Measurements from ENCODE around the gene ZNF491. TPM values are rescaled to one million over a fixed set of nuclear protein-coding genes. Genes with fewer than 3 reads are reported as not detected.
A peak's percentile ranks its signal among the peaks of the same experiment; 100 is the strongest.

The ZNF491 gene
- total and polyA plus RNA-seq, 2 donors (not counting 1 experiment from before 2014, with no cell fraction given): 1.7 to 5.8 TPM

DNA sequence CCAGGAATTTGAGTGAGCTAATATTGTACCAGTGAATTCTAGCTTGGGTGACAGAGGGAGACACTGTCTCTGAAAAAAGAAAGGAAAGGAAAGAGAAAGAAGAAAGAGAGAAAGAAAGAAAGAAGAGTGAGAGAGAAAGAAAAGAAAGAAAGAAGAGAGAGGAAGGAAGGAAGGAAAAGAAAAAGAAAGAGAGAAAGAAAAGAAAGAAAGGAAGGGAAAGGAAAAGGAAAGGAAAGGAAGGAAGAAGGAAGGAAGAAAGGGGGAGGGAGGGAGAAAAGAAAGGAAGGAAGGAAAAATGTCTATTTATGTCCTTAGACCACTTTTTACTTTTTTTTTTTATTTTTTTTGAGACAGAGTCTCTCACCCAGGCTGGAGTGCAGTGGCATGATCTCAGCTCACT is 5.4 kb upstream of the ZNF491 start:
- TF ChIP-seq, protein P1, sequence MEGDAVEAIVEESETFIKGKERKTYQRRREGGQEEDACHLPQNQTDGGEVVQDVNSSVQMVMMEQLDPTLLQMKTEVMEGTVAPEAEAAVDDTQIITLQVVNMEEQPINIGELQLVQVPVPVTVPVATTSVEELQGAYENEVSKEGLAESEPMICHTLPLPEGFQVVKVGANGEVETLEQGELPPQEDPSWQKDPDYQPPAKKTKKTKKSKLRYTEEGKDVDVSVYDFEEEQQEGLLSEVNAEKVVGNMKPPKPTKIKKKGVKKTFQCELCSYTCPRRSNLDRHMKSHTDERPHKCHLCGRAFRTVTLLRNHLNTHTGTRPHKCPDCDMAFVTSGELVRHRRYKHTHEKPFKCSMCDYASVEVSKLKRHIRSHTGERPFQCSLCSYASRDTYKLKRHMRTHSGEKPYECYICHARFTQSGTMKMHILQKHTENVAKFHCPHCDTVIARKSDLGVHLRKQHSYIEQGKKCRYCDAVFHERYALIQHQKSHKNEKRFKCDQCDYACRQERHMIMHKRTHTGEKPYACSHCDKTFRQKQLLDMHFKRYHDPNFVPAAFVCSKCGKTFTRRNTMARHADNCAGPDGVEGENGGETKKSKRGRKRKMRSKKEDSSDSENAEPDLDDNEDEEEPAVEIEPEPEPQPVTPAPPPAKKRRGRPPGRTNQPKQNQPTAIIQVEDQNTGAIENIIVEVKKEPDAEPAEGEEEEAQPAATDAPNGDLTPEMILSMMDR (conservative IDR thresholded peaks at IDR 0.05 in 1 of 2, IDR thresholded peaks at IDR 0.05 in 1 of 2; ENCODE audit: low read depth in 1 of 2, low read length in 2 of 2): no peak
- TF ChIP-seq EZH2 (IDR thresholded peaks at IDR 0.05; ENCODE audit: low read length, missing control alignments): no peak
- no peak overlapping the region for H3K27ac ChIP-seq (ENCODE audit: insufficient read depth, low read length)

DNA sequence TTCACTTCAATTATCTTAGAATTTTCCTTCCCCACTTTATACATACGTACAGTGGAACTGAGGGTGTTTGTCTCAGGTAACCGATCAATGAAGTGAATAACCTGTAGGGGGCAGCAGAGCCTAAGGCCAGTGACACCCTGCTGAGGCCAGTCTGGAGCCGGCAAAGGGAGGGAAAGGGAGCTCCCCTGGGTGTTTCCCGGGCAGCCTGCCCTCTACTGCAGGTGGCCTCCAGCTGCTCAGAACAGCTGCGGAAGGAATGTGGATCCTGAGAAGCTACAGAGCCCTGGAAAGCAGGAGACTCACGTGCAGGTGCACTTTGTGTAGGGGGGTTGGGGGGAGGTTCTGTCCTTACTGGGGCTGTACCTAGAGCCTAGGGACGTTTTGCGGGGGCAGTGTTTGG is 832 bp upstream of the ZNF491 start:
- Histone ChIP-seq H3K9me3 (ENCODE audit: control insufficient read depth, insufficient read depth, low read depth, low read length) (no peaks in the 10 kb centered on the region), H3K27me3 (ENCODE audit: control insufficient read depth, insufficient read depth, low read length) (no peaks in the 10 kb centered on the region), H3K9ac (ENCODE audit: insufficient read depth, low read length) (no peak overlapping the region), H3K4me2 (ENCODE audit: extremely low read depth, insufficient read depth, low read length) (peak overlapping the region; percentile 70), H3K4me3 (replicated peaks in 1 of 4; ENCODE audit: control extremely low read depth in 1 of 4, insufficient read depth in 1 of 4, low read depth in 3 of 4, low read length in 4 of 4) (peak overlapping the region in 1 of 4 experiments; percentile 83), H3K79me2 (ENCODE audit: control insufficient read depth, insufficient read depth, low read length) (no peaks in the 10 kb centered on the region), H2AFZ (ENCODE audit: low read length) (no peak overlapping the region), H4K20me1 (ENCODE audit: control insufficient read depth, extremely low read depth, insufficient read depth, low read length) (no peaks in the 10 kb centered on the region), H3K27ac (ENCODE audit: insufficient read depth, low read length) (no peak overlapping the region), H3K36me3 (ENCODE audit: control insufficient read depth, insufficient read depth, low read length) (no peaks in the 10 kb centered on the region), H3K4me1 (ENCODE audit: control insufficient read depth, extremely low read depth, insufficient read depth, low read length) (peaks cover 4% of the 10 kb centered on the region)
- no peak for TF ChIP-seq EZH2 (IDR thresholded peaks at IDR 0.05; ENCODE audit: low read length, missing control alignments)
- TF ChIP-seq, protein P1 (conservative IDR thresholded peaks at IDR 0.05 in 1 of 2, IDR thresholded peaks at IDR 0.05 in 1 of 2; ENCODE audit: low read depth in 1 of 2, low read length in 2 of 2): peak; percentile 83 to 85
- peak; percentile 69 to 90 for DNase-seq (ENCODE audit: low read depth in 2 of 2)

More for the DNA sequence above, 5.4 kb upstream of the ZNF491 start:
- no peak overlapping the region for H3K4me3 ChIP-seq (replicated peaks in 1 of 4; ENCODE audit: control extremely low read depth in 1 of 4, insufficient read depth in 1 of 4, low read depth in 3 of 4, low read length in 4 of 4)
- H3K9ac ChIP-seq (ENCODE audit: insufficient read depth, low read length): no peak overlapping the region
- no peak overlapping the region for H2AFZ ChIP-seq (ENCODE audit: low read length)
- H4K20me1 ChIP-seq (ENCODE audit: control insufficient read depth, extremely low read depth, insufficient read depth, low read length): no peaks in the 10 kb centered on the region
- H3K9me3 ChIP-seq (ENCODE audit: control insufficient read depth, insufficient read depth, low read depth, low read length): no peaks in the 10 kb centered on the region
- H3K4me1 ChIP-seq (ENCODE audit: control insufficient read depth, extremely low read depth, insufficient read depth, low read length): peaks cover 4% of the 10 kb centered on the region
- no peak for DNase-seq (ENCODE audit: low read depth in 2 of 2)
- no peak overlapping the region for H3K4me2 ChIP-seq (ENCODE audit: extremely low read depth, insufficient read depth, low read length)
- H3K79me2 ChIP-seq (ENCODE audit: control insufficient read depth, insufficient read depth, low read length): no peaks in the 10 kb centered on the region
- no peaks in the 10 kb centered on the region for H3K27me3 ChIP-seq (ENCODE audit: control insufficient read depth, insufficient read depth, low read length)
- no peaks in the 10 kb centered on the region for H3K36me3 ChIP-seq (ENCODE audit: control insufficient read depth, insufficient read depth, low read length)

DNA sequence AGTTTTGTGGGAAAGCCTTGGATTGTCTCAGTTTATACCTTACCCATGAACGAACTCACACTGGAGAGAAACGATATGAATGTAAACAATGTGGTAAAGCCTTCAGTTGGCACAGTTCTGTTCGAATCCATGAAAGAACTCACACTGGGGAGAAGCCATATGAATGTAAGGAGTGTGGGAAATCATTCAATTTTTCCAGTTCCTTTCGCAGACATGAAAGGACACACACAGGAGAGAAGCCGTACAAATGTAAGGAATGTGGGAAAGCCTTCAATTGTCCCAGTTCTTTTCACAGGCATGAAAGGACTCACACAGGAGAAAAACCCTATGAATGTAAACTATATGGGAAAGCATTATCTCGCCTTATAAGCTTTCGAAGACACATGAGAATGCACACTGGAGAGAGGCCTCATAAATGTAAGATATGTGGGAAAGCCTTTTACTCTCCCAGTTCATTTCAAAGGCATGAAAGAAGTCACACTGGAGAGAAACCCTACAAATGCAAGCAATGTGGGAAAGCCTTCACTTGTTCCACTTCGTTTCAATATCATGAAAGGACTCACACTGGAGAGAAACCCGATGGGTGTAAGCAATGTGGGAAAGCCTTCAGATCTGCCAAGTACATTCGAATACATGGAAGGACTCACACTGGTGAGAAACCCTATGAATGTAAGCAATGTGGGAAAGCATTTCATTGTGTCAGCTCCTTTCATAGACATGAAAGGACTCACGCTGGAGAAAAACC is 8.2 kb downstream of the ZNF491 start:
- peaks cover 4% of the 10 kb centered on the region for H3K9me3 ChIP-seq (ENCODE audit: control insufficient read depth, insufficient read depth, low read depth, low read length)

More for the DNA sequence above, 8.2 kb downstream of the ZNF491 start:
- TF ChIP-seq EZH2 (IDR thresholded peaks at IDR 0.05; ENCODE audit: low read length, missing control alignments): no peak
- TF ChIP-seq, protein P1 (conservative IDR thresholded peaks at IDR 0.05 in 1 of 2, IDR thresholded peaks at IDR 0.05 in 1 of 2; ENCODE audit: low read depth in 1 of 2, low read length in 2 of 2): no peak
- Histone ChIP-seq H3K4me3 (replicated peaks in 1 of 4; ENCODE audit: control extremely low read depth in 1 of 4, insufficient read depth in 1 of 4, low read depth in 3 of 4, low read length in 4 of 4) (no peak overlapping the region), H2AFZ (ENCODE audit: low read length) (no peak overlapping the region), H4K20me1 (ENCODE audit: control insufficient read depth, extremely low read depth, insufficient read depth, low read length) (no peaks in the 10 kb centered on the region), H3K4me1 (ENCODE audit: control insufficient read depth, extremely low read depth, insufficient read depth, low read length) (no peaks in the 10 kb centered on the region), H3K79me2 (ENCODE audit: control insufficient read depth, insufficient read depth, low read length) (no peaks in the 10 kb centered on the region), H3K4me2 (ENCODE audit: extremely low read depth, insufficient read depth, low read length) (no peak overlapping the region), H3K27ac (ENCODE audit: insufficient read depth, low read length) (no peak overlapping the region), H3K9ac (ENCODE audit: insufficient read depth, low read length) (no peak overlapping the region), H3K36me3 (ENCODE audit: control insufficient read depth, insufficient read depth, low read length) (no peaks in the 10 kb centered on the region), H3K27me3 (ENCODE audit: control insufficient read depth, insufficient read depth, low read length) (no peaks in the 10 kb centered on the region)
- peak in 1 of 2 donors; percentile 27 for DNase-seq (ENCODE audit: low read depth in 2 of 2)
